Adipocyte (in vitro differentiated cells): ENCODE measurements around the gene ESR2.
"Not testable (repeated sequence)": the region's sequence is repeated elsewhere in the genome, so short reads cannot be mapped to it uniquely, and the experiment has no call there.

ENCODE experiments used
- DNase-seq: peaks from one replicate; pipeline ENCODE4 v3.0.0-alpha.2; 2015; ENCODE audit warnings: low read depth
- H3K27me3 ChIP-seq: replicated peaks from 2 replicates; pipeline ENCODE4 v1.7.0; 2013; ENCODE audit warnings: mild to moderate bottlenecking, low read length, moderate library complexity; ENCODE audit not compliant: control insufficient read depth, insufficient read depth
- H3K36me3 ChIP-seq: 2 replicates; pipeline ENCODE4 v1.7.0; 2013; ENCODE audit warnings: low read length, mild to moderate bottlenecking, moderate library complexity; ENCODE audit not compliant: control insufficient read depth, insufficient read depth, severe bottlenecking
- H3K4me1 ChIP-seq: 2 replicates; pipeline ENCODE4 v1.7.0; 2013; ENCODE audit warnings: mild to moderate bottlenecking, low read length, moderate library complexity; ENCODE audit not compliant: control insufficient read depth, insufficient read depth
- H3K4me3 ChIP-seq: 2 replicates; pipeline ENCODE4 v1.7.0; 2013; ENCODE audit warnings: mild to moderate bottlenecking, low read length, moderate library complexity
- H3K9ac ChIP-seq: 2 replicates; pipeline ENCODE4 v1.7.0; 2013; ENCODE audit warnings: mild to moderate bottlenecking, low read length, moderate library complexity
- H3K9me3 ChIP-seq: 2 replicates; pipeline ENCODE4 v1.7.0; 2013; ENCODE audit warnings: mild to moderate bottlenecking, low read length, moderate library complexity; ENCODE audit not compliant: control insufficient read depth

ESR2 gene

GRCh38 chr14:64220056-64220455, 74.1 kb downstream of the ESR2 start:
- Histone ChIP-seq H3K27me3 (no peaks in the 10 kb centered on the region), H3K9ac (no peak overlapping the region), H3K4me1 (peaks cover 3% of the 10 kb centered on the region), H3K4me3 (no peak overlapping the region), H3K36me3 (peaks cover 79% of the 10 kb centered on the region), H3K9me3 (no peaks in the 10 kb centered on the region)
- DNase-seq: no peak

DNA sequence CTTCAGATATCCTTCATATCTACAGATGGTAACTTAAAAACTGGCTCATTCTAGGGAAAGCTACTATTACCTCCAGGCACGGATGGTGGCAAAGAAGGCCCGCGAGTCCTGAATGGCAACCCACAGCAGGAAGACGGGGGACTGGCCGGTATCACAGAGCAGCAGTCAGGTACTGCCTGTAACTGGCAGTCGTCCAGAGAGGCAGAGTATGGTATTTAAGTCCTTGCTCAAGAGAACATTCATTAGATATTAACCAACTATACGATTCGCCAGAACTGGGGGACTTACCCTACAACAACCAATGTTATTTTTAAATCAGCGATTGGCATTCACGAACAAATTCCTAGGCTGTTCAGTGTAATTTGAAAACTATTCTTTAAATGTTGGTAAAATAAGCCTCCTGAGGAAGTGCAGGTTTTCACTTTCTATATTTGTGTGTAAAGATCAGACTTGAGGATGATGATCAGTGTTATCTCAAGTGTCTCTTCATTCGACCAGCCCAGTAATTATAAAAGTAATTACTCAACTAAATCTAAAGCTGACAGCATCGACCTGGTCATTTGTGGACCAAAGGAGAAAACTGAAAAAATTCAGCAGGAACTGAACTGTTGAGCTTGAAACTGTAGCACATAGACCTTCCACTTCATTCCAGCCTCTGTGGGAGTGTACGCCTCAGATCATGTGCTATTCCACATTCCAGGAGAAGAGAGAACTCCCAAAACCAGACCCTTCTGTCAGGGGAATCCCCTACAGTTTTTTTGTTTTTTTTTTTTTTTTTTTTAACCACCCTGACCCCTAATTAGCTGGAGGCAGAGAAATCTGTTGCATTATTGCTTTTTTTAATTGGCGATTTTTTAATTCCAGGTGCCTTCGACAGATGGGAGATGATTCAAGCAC, 75.6 kb downstream of the ESR2 start:
- no peaks in the 10 kb centered on the region for H3K9me3 ChIP-seq
- H3K4me3 ChIP-seq: no peak overlapping the region
- no peak overlapping the region for H3K9ac ChIP-seq
- peaks cover 3% of the 10 kb centered on the region for H3K4me1 ChIP-seq
- DNase-seq: no peak
- H3K27me3 ChIP-seq: no peaks in the 10 kb centered on the region
- peaks cover 77% of the 10 kb centered on the region for H3K36me3 ChIP-seq

DNA sequence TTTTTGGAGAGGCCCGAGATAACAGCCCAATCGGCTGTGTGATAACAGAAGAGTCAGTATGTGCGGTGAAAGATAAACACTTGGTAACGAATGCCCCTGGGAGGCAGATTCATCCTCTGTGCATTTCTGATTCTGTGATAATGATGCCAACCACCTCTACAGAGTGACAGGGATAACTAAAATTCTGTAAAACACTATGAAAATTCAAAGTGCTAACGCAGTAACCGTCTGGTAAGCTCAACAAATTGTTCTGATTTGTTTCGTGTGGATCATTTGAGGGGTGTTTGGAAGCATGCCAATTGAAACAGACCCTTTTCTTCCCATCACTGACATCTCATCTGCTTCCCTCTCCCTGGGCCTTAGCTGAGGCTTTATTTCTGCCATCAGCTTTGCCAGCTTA, 76.3 kb downstream of the ESR2 start:
- Histone ChIP-seq H3K4me1 (peaks cover 3% of the 10 kb centered on the region), H3K9ac (no peak overlapping the region), H3K36me3 (peaks cover 76% of the 10 kb centered on the region), H3K9me3 (no peaks in the 10 kb centered on the region), H3K4me3 (no peak overlapping the region), H3K27me3 (no peaks in the 10 kb centered on the region)
- no peak for DNase-seq

- no peak for DNase-seq
- H3K9me3 ChIP-seq: no peaks in the 10 kb centered on the region
- peaks cover 3% of the 10 kb centered on the region for H3K4me1 ChIP-seq
- peaks cover 79% of the 10 kb centered on the region for H3K36me3 ChIP-seq
- no peak overlapping the region for H3K9ac ChIP-seq
- no peaks in the 10 kb centered on the region for H3K27me3 ChIP-seq
- H3K4me3 ChIP-seq: no peak overlapping the region
These were observed 76.9 kb downstream of the ESR2 start for GRCh38 chr14:64217308-64217707.

GRCh38 chr14:64215978-64216377, 78.2 kb downstream of the ESR2 start:
- Histone ChIP-seq H3K36me3 (peaks cover 80% of the 10 kb centered on the region), H3K9me3 (no peaks in the 10 kb centered on the region), H3K9ac (no peak overlapping the region), H3K4me1 (peaks cover 3% of the 10 kb centered on the region), H3K27me3 (no peaks in the 10 kb centered on the region), H3K4me3 (no peak overlapping the region)
- DNase-seq: no peak

GRCh38 chr14:64215274-64215673, 78.9 kb downstream of the ESR2 start:
- H3K4me3 ChIP-seq: no peak overlapping the region
- peaks cover 78% of the 10 kb centered on the region for H3K36me3 ChIP-seq
- no peaks in the 10 kb centered on the region for H3K9me3 ChIP-seq
- H3K4me1 ChIP-seq: peaks cover 3% of the 10 kb centered on the region
- no peak overlapping the region for H3K9ac ChIP-seq
- no peaks in the 10 kb centered on the region for H3K27me3 ChIP-seq
- DNase-seq: no peak

DNA sequence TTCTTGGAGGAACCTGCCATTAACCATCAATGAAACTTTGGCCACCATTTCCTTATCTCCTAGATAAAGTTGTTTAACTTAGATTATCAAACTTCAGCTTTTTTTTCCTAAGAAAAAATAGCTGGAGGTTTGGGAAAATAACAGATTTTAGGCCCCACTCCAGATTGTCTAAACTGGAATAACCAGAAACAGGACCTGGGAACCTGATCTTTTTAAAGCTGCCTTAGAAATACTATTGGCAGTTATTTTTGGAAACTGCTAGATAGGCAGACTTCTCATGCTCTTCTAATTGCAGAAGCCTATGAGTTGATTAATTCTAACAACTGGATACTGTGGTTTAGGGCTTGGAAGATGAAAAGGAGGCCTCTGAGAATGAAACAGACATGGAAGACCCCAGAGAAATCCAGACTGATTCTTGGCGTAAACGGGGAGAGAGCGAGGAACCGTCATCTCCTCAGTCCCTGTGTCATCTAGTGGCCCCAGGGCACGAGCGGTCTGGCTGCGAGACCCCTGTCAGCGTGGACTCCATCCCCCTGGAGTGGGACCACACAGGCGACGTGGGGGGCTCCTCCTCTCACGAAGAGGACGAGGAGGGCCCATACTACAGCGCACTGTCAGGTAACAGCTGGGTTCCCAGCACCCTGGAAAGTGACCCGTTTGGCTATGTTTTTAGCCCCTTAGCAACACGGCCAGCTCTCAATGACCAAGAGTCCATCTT, 80.2 kb downstream of the ESR2 start:
- peaks cover 3% of the 10 kb centered on the region for H3K4me1 ChIP-seq
- DNase-seq: no peak
- peaks cover 76% of the 10 kb centered on the region for H3K36me3 ChIP-seq
- no peaks in the 10 kb centered on the region for H3K27me3 ChIP-seq
- no peak overlapping the region for H3K4me3 ChIP-seq
- H3K9ac ChIP-seq: no peak overlapping the region
- H3K9me3 ChIP-seq: no peaks in the 10 kb centered on the region

DNA sequence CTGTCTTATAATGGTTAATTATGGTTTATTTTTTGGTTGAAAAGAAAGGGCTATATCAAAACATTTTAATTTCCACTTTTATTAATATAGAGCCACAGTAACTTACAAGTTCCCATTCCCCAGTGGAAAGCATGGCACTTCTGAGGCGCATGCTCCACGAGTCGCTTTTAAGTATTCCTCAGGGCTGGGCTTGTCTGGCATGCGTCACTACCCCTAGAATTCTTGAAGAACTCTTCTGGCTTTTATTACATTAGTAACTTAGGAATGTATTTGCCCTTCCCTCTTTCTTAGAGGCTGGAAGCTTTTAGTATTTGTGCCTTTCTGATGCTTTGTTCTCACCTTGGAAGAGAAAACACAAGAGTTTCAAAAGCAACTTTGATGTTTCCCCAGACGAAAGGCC, 81.1 kb downstream of the ESR2 start:
- DNase-seq: no peak
- Histone ChIP-seq H3K4me1 (peaks cover 3% of the 10 kb centered on the region), H3K27me3 (no peaks in the 10 kb centered on the region), H3K9ac (no peak overlapping the region), H3K36me3 (peaks cover 74% of the 10 kb centered on the region), H3K9me3 (no peaks in the 10 kb centered on the region), H3K4me3 (no peak overlapping the region)

GRCh38 chr14:64212666-64213065, 81.5 kb downstream of the ESR2 start:
- DNase-seq: no peak
- H3K4me1 ChIP-seq: peaks cover 3% of the 10 kb centered on the region
- no peak overlapping the region for H3K4me3 ChIP-seq
- no peaks in the 10 kb centered on the region for H3K9me3 ChIP-seq
- peaks cover 72% of the 10 kb centered on the region for H3K36me3 ChIP-seq
- H3K9ac ChIP-seq: no peak overlapping the region
- no peaks in the 10 kb centered on the region for H3K27me3 ChIP-seq

- H3K36me3 ChIP-seq: peaks cover 64% of the 10 kb centered on the region
- DNase-seq, H3K9ac ChIP-seq, H3K4me3 ChIP-seq, H3K27me3 ChIP-seq, H3K9me3 ChIP-seq, H3K4me1 ChIP-seq: not testable (repeated sequence)
These were observed 83.3 kb downstream of the ESR2 start for GRCh38 chr14:64210912-64211311.

DNA sequence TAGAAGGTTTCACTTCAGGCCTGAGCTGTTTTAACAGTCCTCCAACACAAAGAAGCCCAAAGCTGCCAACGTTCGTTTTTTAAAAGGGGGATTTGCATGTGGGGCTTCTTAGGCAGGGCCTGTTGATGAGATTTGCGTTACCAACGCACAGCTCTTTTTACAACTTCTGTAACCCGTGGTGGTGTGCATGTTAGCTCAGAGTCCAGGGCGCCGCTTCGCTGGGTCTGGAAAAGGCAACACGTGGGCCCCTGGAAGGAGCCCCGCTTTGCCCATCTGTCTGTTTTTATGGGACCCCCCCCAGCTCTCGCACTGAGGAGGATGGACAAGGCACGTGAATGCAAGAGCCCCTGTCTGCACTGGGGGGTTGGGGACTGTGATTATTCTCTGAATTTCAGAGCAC, 84.0 kb downstream of the ESR2 start:
- Histone ChIP-seq H3K9me3 (no peaks in the 10 kb centered on the region), H3K36me3 (peaks cover 62% of the 10 kb centered on the region), H3K4me1 (no peaks in the 10 kb centered on the region), H3K27me3 (no peaks in the 10 kb centered on the region), H3K4me3 (no peak overlapping the region), H3K9ac (no peak overlapping the region)
- DNase-seq: no peak
